Measurements from ENCODE around the gene MED27. TPM values are rescaled to one million over a fixed set of nuclear protein-coding genes. Genes with fewer than 3 reads are reported as not detected.

Gene MED27
- polyA plus RNA-seq, 4 donors, result 10.8 to 17.8 (median 11.0) TPM

GRCh38 chr9:132069046-132069898, 10.4 kb downstream of the MED27 start:
- H3K4me3 ChIP-seq (ENCODE audit: low read depth in 1 of 3, low read length in 3 of 3), result no peak overlapping the region
- H3K4me1 ChIP-seq (ENCODE audit: control insufficient read depth in 3 of 3, insufficient read depth in 2 of 3, low read depth in 1 of 3, low read length in 2 of 3), result no peaks in the 10 kb centered on the region
- H3K36me3 ChIP-seq (ENCODE audit: control insufficient read depth in 3 of 3, insufficient read depth in 2 of 3, low read depth in 1 of 3, low read length in 3 of 3), result peaks cover 0 to 31% (median 0%) of the 10 kb centered on the region in 3 donors
- no peaks in the 10 kb centered on the region for H3K9me3 ChIP-seq (ENCODE audit: control insufficient read depth in 2 of 2, insufficient read depth in 1 of 2, low read depth in 1 of 2, low read length in 1 of 2)
- no peaks in the 10 kb centered on the region for H3K27me3 ChIP-seq (ENCODE audit: control insufficient read depth in 3 of 3, insufficient read depth in 3 of 3, low read length in 3 of 3)
- no peak overlapping the region for H3K27ac ChIP-seq (ENCODE audit: low read depth in 1 of 3, low read length in 2 of 3)
- no peak for DNase-seq
- 78 to 81% (median 79%) methylated on average over 9 of the region's 9 CpGs for WGBS, 3 donors
- no peak for FAIRE-seq

DNA sequence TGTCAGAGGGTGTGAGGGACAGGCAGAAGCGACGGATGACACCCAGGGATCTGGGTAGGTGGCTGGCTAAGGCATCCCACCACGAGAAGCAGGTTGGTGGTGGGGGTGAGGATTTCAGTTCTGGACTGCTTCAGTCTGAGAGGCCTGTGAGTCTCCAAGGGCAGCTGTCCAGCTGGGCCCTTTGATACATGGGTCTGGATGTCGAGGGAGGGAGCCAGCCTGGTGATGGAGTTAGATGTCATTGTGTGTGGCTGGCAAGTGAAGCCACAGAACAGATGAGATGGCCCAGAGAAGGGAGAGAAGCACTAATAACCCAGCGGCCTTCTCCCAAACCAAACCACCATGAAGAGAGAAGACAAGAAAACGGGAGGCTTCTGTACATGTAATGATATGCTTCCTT, 11.1 kb downstream of the MED27 start:
- Histone ChIP-seq H3K27ac (ENCODE audit: low read depth in 1 of 3, low read length in 2 of 3) (no peak overlapping the region), H3K9me3 (ENCODE audit: control insufficient read depth in 2 of 2, insufficient read depth in 1 of 2, low read depth in 1 of 2, low read length in 1 of 2) (no peaks in the 10 kb centered on the region), H3K4me3 (ENCODE audit: low read depth in 1 of 3, low read length in 3 of 3) (no peak overlapping the region), H3K36me3 (ENCODE audit: control insufficient read depth in 3 of 3, insufficient read depth in 2 of 3, low read depth in 1 of 3, low read length in 3 of 3) (peaks cover 0 to 31% (median 0%) of the 10 kb centered on the region in 3 donors), H3K27me3 (ENCODE audit: control insufficient read depth in 3 of 3, insufficient read depth in 3 of 3, low read length in 3 of 3) (no peaks in the 10 kb centered on the region), H3K4me1 (ENCODE audit: control insufficient read depth in 3 of 3, insufficient read depth in 2 of 3, low read depth in 1 of 3, low read length in 2 of 3) (no peaks in the 10 kb centered on the region)
- WGBS, 3 donors, result 88 to 96% (median 95%) methylated on average over 6 of the region's 6 CpGs
- DNase-seq (no peak), FAIRE-seq (no peak)

GRCh38 chr9:132066511-132066910, 13.2 kb downstream of the MED27 start:
- FAIRE-seq, result no peak

DNA sequence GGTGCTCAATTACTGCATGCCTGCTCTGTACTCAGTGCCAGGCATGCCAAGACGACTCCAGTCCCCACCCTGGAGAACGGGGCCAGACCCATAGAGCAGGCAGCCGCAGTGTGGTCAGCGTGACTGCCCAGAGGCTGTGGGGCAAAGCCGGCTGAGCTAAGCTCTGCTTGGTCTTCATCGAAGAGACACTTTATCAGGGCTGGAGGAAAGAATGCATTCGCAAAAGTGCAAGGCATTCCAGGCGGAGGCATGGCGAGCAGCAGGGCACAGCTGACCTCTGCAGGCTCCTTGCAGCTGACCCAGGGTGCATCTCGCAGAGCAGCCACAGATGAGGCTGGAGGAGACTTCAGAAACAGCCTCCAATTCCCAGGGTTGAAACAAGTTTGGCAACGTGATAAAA, 13.6 kb downstream of the MED27 start:
- no peak for FAIRE-seq
- Histone ChIP-seq H3K27ac (ENCODE audit: low read depth in 1 of 3, low read length in 2 of 3) (no peak overlapping the region), H3K9me3 (ENCODE audit: control insufficient read depth in 2 of 2, insufficient read depth in 1 of 2, low read depth in 1 of 2, low read length in 1 of 2) (no peaks in the 10 kb centered on the region), H3K36me3 (ENCODE audit: control insufficient read depth in 3 of 3, insufficient read depth in 2 of 3, low read depth in 1 of 3, low read length in 3 of 3) (peaks cover 0 to 24% (median 0%) of the 10 kb centered on the region in 3 donors), H3K27me3 (ENCODE audit: control insufficient read depth in 3 of 3, insufficient read depth in 3 of 3, low read length in 3 of 3) (no peaks in the 10 kb centered on the region), H3K4me1 (ENCODE audit: control insufficient read depth in 3 of 3, insufficient read depth in 2 of 3, low read depth in 1 of 3, low read length in 2 of 3) (no peaks in the 10 kb centered on the region), H3K4me3 (ENCODE audit: low read depth in 1 of 3, low read length in 3 of 3) (no peak overlapping the region)
- DNase-seq, result no peak
- 90 to 94% (median 92%) methylated on average over 11 of the region's 11 CpGs for WGBS, 3 donors

More at GRCh38 chr9:132066511-132066910, 13.2 kb downstream of the MED27 start:
- 95 to 100% (median 100%) methylated on average over 3 of the region's 3 CpGs for WGBS, 3 donors
- Histone ChIP-seq H3K9me3 (ENCODE audit: control insufficient read depth in 2 of 2, insufficient read depth in 1 of 2, low read depth in 1 of 2, low read length in 1 of 2) (no peaks in the 10 kb centered on the region), H3K4me3 (ENCODE audit: low read depth in 1 of 3, low read length in 3 of 3) (no peak overlapping the region), H3K27ac (ENCODE audit: low read depth in 1 of 3, low read length in 2 of 3) (no peak overlapping the region), H3K36me3 (ENCODE audit: control insufficient read depth in 3 of 3, insufficient read depth in 2 of 3, low read depth in 1 of 3, low read length in 3 of 3) (peaks cover 0 to 24% (median 0%) of the 10 kb centered on the region in 3 donors), H3K4me1 (ENCODE audit: control insufficient read depth in 3 of 3, insufficient read depth in 2 of 3, low read depth in 1 of 3, low read length in 2 of 3) (no peaks in the 10 kb centered on the region), H3K27me3 (ENCODE audit: control insufficient read depth in 3 of 3, insufficient read depth in 3 of 3, low read length in 3 of 3) (no peaks in the 10 kb centered on the region)
- DNase-seq, result no peak

GRCh38 chr9:132063281-132063680, 16.4 kb downstream of the MED27 start:
- Histone ChIP-seq H3K9me3 (ENCODE audit: control insufficient read depth in 2 of 2, insufficient read depth in 1 of 2, low read depth in 1 of 2, low read length in 1 of 2) (peaks cover 0 to 3% of the 10 kb centered on the region in 2 donors), H3K27me3 (ENCODE audit: control insufficient read depth in 3 of 3, insufficient read depth in 3 of 3, low read length in 3 of 3) (no peaks in the 10 kb centered on the region), H3K27ac (ENCODE audit: low read depth in 1 of 3, low read length in 2 of 3) (no peak overlapping the region), H3K36me3 (ENCODE audit: control insufficient read depth in 3 of 3, insufficient read depth in 2 of 3, low read depth in 1 of 3, low read length in 3 of 3) (peaks cover 0 to 18% (median 0%) of the 10 kb centered on the region in 3 donors), H3K4me3 (ENCODE audit: low read depth in 1 of 3, low read length in 3 of 3) (no peak overlapping the region), H3K4me1 (ENCODE audit: control insufficient read depth in 3 of 3, insufficient read depth in 2 of 3, low read depth in 1 of 3, low read length in 2 of 3) (no peaks in the 10 kb centered on the region)
- DNase-seq (no peak), FAIRE-seq (no peak)
- 78 to 90% (median 90%) methylated on average over 6 of the region's 6 CpGs for WGBS, 3 donors

DNA sequence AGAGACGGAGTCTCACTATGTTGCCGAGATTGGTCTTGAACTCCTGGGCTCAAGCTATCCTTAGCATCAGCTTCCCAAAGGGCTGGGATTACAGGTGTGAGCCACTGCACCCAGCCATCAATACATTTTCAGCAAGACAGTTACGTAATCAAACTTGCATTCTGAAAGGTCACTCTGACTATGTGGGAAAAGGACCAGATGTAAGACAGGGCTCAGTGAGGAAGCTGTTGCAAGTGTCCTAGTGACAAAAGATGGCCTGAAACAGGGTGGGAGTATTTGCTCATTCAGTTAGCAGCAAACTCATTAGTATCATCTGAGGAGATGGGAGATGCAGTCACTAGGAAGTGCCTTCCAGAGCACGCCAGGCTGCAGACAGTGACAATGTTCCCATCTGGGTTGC, 16.9 kb downstream of the MED27 start:
- 97 to 100% (median 97%) methylated on average over 4 of the region's 4 CpGs for WGBS, 3 donors
- FAIRE-seq (no peak), DNase-seq (no peak)
- no peaks in the 10 kb centered on the region for H3K4me1 ChIP-seq (ENCODE audit: control insufficient read depth in 3 of 3, insufficient read depth in 2 of 3, low read depth in 1 of 3, low read length in 2 of 3)
- H3K9me3 ChIP-seq (ENCODE audit: control insufficient read depth in 2 of 2, insufficient read depth in 1 of 2, low read depth in 1 of 2, low read length in 1 of 2), result peaks cover 0 to 3% of the 10 kb centered on the region in 2 donors
- no peak overlapping the region for H3K27ac ChIP-seq (ENCODE audit: low read depth in 1 of 3, low read length in 2 of 3)
- peaks cover 0 to 14% (median 0%) of the 10 kb centered on the region in 3 donors for H3K36me3 ChIP-seq (ENCODE audit: control insufficient read depth in 3 of 3, insufficient read depth in 2 of 3, low read depth in 1 of 3, low read length in 3 of 3)
- no peak overlapping the region for H3K4me3 ChIP-seq (ENCODE audit: low read depth in 1 of 3, low read length in 3 of 3)
- H3K27me3 ChIP-seq (ENCODE audit: control insufficient read depth in 3 of 3, insufficient read depth in 3 of 3, low read length in 3 of 3), result no peaks in the 10 kb centered on the region

- no peak overlapping the region for H3K4me3 ChIP-seq (ENCODE audit: low read depth in 1 of 3, low read length in 3 of 3)
- no peaks in the 10 kb centered on the region for H3K27me3 ChIP-seq (ENCODE audit: control insufficient read depth in 3 of 3, insufficient read depth in 3 of 3, low read length in 3 of 3)
- FAIRE-seq (no peak), DNase-seq (no peak)
- peaks cover 0 to 3% of the 10 kb centered on the region in 2 donors for H3K9me3 ChIP-seq (ENCODE audit: control insufficient read depth in 2 of 2, insufficient read depth in 1 of 2, low read depth in 1 of 2, low read length in 1 of 2)
- no peak overlapping the region for H3K27ac ChIP-seq (ENCODE audit: low read depth in 1 of 3, low read length in 2 of 3)
- peaks cover 0 to 16% (median 0%) of the 10 kb centered on the region in 3 donors for H3K36me3 ChIP-seq (ENCODE audit: control insufficient read depth in 3 of 3, insufficient read depth in 2 of 3, low read depth in 1 of 3, low read length in 3 of 3)
- no peaks in the 10 kb centered on the region for H3K4me1 ChIP-seq (ENCODE audit: control insufficient read depth in 3 of 3, insufficient read depth in 2 of 3, low read depth in 1 of 3, low read length in 2 of 3)
- WGBS, 3 donors, result 86 to 95% (median 88%) methylated on average over 3 of the region's 3 CpGs
Measured at GRCh38 chr9:132061526-132061925, 18.1 kb downstream of the MED27 start.

DNA sequence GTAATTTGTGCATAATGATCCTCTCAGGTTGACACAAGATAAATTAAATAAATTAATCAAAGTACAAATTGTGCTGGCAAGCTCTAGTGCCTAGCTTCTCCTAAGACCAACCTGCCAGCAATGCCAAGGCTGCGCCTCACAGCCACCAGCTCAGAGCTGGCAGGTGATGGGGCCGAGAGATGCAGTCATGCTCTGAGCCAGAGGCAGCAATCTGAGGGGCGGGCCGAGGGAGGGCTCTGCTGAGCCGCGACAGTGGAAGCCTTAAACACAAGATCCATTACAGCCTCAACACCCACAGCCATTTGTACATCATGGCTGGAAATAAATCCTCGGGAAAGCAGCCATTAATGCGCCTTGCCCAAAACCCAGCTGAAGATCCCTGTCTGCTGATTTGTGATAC, 20.3 kb downstream of the MED27 start:
- peaks cover 0 to 6% (median 0%) of the 10 kb centered on the region in 3 donors for H3K36me3 ChIP-seq (ENCODE audit: control insufficient read depth in 3 of 3, insufficient read depth in 2 of 3, low read depth in 1 of 3, low read length in 3 of 3)
- no peak overlapping the region for H3K4me3 ChIP-seq (ENCODE audit: low read depth in 1 of 3, low read length in 3 of 3)
- no peaks in the 10 kb centered on the region for H3K4me1 ChIP-seq (ENCODE audit: control insufficient read depth in 3 of 3, insufficient read depth in 2 of 3, low read depth in 1 of 3, low read length in 2 of 3)
- H3K9me3 ChIP-seq (ENCODE audit: control insufficient read depth in 2 of 2, insufficient read depth in 1 of 2, low read depth in 1 of 2, low read length in 1 of 2), result peaks cover 0 to 3% of the 10 kb centered on the region in 2 donors
- no peak overlapping the region for H3K27ac ChIP-seq (ENCODE audit: low read depth in 1 of 3, low read length in 2 of 3)
- WGBS, 3 donors, result 95 to 99% (median 96%) methylated on average over 8 of the region's 8 CpGs
- no peak for DNase-seq
- H3K27me3 ChIP-seq (ENCODE audit: control insufficient read depth in 3 of 3, insufficient read depth in 3 of 3, low read length in 3 of 3), result no peaks in the 10 kb centered on the region
- FAIRE-seq, result no peak

Measured in small intestine (tissue), 7 donors.